CD14-positive monocyte (primary cell): ENCODE measurements around the gene UFSP2. TPM values are rescaled to one million over a fixed set of nuclear protein-coding genes. Genes with fewer than 3 reads are reported as not detected.

Experiments used
- DNase-seq, 3 donors: peaks; one replicate each; pipeline ENCODE4 v3.0.0-alpha.2; 2011 to 2022
- H2AFZ ChIP-seq: 2 replicates; pipeline ENCODE4 v1.6.0; 2012; ENCODE audit warnings: mild to moderate bottlenecking, low read depth, low read length, inconsistent platforms; ENCODE audit not compliant: insufficient read depth, poor library complexity, severe bottlenecking
- H3K27ac ChIP-seq, 2 donors: 1 replicate in 1 of 2; 2 replicates in 1 of 2; pipeline ENCODE4 v1.5.1; 2012 to 2013; ENCODE audit warnings: low read length in 2 of 2, control low read depth in 1 of 2, inconsistent platforms in 1 of 2, low read depth in 1 of 2, mild to moderate bottlenecking in 1 of 2
- H3K27me3 ChIP-seq, 2 donors: one replicate each; pipeline versions ENCODE4 v1.6.0 to v1.6.1; 2011 to 2013; ENCODE audit warnings: low read length in 2 of 2; ENCODE audit not compliant: control insufficient read depth in 2 of 2, insufficient read depth in 2 of 2
- H3K36me3 ChIP-seq, 2 donors: replicated peaks in 1 of 2; 1 replicate in 1 of 2; 2 replicates in 1 of 2; pipeline versions ENCODE4 v1.5.1 to v1.6.1; 2012 to 2013; ENCODE audit warnings: low read length in 2 of 2, control low read depth in 1 of 2, inconsistent platforms in 1 of 2, mild to moderate bottlenecking in 1 of 2; ENCODE audit not compliant: insufficient read depth in 2 of 2, control insufficient read depth in 1 of 2
- H3K4me1 ChIP-seq, 2 donors: 1 replicate in 1 of 2; 2 replicates in 1 of 2; pipeline versions ENCODE4 v1.5.1 to v1.6.1; 2012 to 2013; ENCODE audit warnings: low read length in 2 of 2, control low read depth in 1 of 2, inconsistent platforms in 1 of 2, mild to moderate bottlenecking in 1 of 2, moderate library complexity in 1 of 2; ENCODE audit not compliant: insufficient read depth in 2 of 2, control insufficient read depth in 1 of 2
- H3K4me2 ChIP-seq: replicated peaks from 2 replicates; pipeline ENCODE3; 2012; ENCODE audit warnings: low read length, moderate library complexity, mild to moderate bottlenecking; ENCODE audit not compliant: poor library complexity, severe bottlenecking; ENCODE audit errors: extremely low read depth
- H3K4me3 ChIP-seq, 3 experiments: fragments of 200-600 bp in 1 of 3; sonication (generic) in 1 of 3; replicated peaks in 1 of 3; 1 replicate in 2 of 3; 2 replicates in 1 of 3; pipeline ENCODE4 v1.5.1; 2011 to 2013; ENCODE audit warnings: low read length in 3 of 3, mild to moderate bottlenecking in 3 of 3, control low read depth in 2 of 3, low read depth in 2 of 3, inconsistent platforms in 1 of 3, moderate library complexity in 1 of 3
- H3K79me2 ChIP-seq: 2 replicates; pipeline ENCODE4 v1.6.0; 2012; ENCODE audit warnings: mild to moderate bottlenecking, control low read depth, inconsistent platforms, low read length, moderate library complexity; ENCODE audit not compliant: insufficient read depth
- H3K9ac ChIP-seq: 2 replicates; pipeline ENCODE4 v1.6.0; 2017; ENCODE audit warnings: low read length, mild to moderate bottlenecking; ENCODE audit not compliant: insufficient read depth, poor library complexity, severe bottlenecking
- H3K9me3 ChIP-seq, 2 donors: replicated peaks in 1 of 2; 1 replicate in 1 of 2; 2 replicates in 1 of 2; pipeline versions ENCODE4 v1.5.1 to v1.6.1; 2012 to 2013; ENCODE audit warnings: low read length in 2 of 2, control low read depth in 1 of 2; ENCODE audit not compliant: control insufficient read depth in 1 of 2, insufficient read depth in 1 of 2
- H4K20me1 ChIP-seq: 2 replicates; pipeline ENCODE4 v1.6.0; 2012; ENCODE audit warnings: mild to moderate bottlenecking, low read length, control low read depth, moderate library complexity; ENCODE audit not compliant: insufficient read depth
- H3K27ac Mint-ChIP-seq, 7 donors: one replicate each; pipeline ENCODE4 v1.8.0; 2020; ENCODE audit warnings: mild to moderate bottlenecking in 7 of 7, mixed read lengths in 7 of 7, moderate library complexity in 6 of 7, inconsistent platforms in 2 of 7
- H3K27me3 Mint-ChIP-seq, 3 donors: one replicate each; pipeline ENCODE4 v1.8.0; 2021 to 2022; ENCODE audit warnings: low read depth in 3 of 3, mild to moderate bottlenecking in 3 of 3, mixed read lengths in 3 of 3, moderate library complexity in 3 of 3, inconsistent platforms in 1 of 3
- H3K36me3 Mint-ChIP-seq, 2 donors: one replicate each; pipeline ENCODE4 v1.8.0; 2020; ENCODE audit warnings: mixed read lengths in 2 of 2, inconsistent platforms in 1 of 2, mild to moderate bottlenecking in 1 of 2
- H3K4me1 Mint-ChIP-seq: one replicate; pipeline ENCODE4 v1.8.0; 2020; ENCODE audit warnings: mild to moderate bottlenecking, mixed read lengths
- H3K4me3 Mint-ChIP-seq, 2 donors: one replicate each; pipeline ENCODE4 v1.8.0; 2020; ENCODE audit warnings: mild to moderate bottlenecking in 2 of 2, mixed read lengths in 2 of 2, moderate library complexity in 1 of 2
- H3K9me3 Mint-ChIP-seq, 7 donors: one replicate each; pipeline ENCODE4 v1.8.0; 2020 to 2022; ENCODE audit warnings: mixed read lengths in 7 of 7, mild to moderate bottlenecking in 6 of 7, moderate library complexity in 6 of 7, inconsistent platforms in 2 of 7
- WGBS: methylation state at CpG from one replicate; pipeline ENCODE4 v1.1.5; 2013; ENCODE audit warnings: missing lambda C conversion rate; ENCODE audit not compliant: insufficient coverage; 5-methylcytosine and 5-hydroxymethylcytosine counted together
- intact Hi-C, 2 donors: fragments of 100-400 bp; cut with micrococcal nuclease; formaldehyde crosslinking; loops; one replicate each; pipeline versions ENCODE4 v1.15.0 to v1.15.1; 2023
- polyA plus RNA-seq, 3 donors: library from polyadenylated mRNA; depleted of rRNA in 1 of 3; unstranded in 2 of 3; stranded (reverse) in 1 of 3; fragments of 300-500 nt in 2 of 3; fragments of >200 nt in 1 of 3; fragmentation: Illumina TruSeq in 2 of 3; gene quantifications; 1 replicate in 2 of 3; 2 replicates in 1 of 3; pipeline ENCODE4 v1.2.3, GENCODE V29; 2012 to 2021
- TF ChIP-seq, protein P1 (sequence below): fragments of 200-600 bp; IDR thresholded peaks from one replicate; pipeline ENCODE4 v1.8.0; 2022; ENCODE audit warnings: antibody characterized with exemption, mild to moderate bottlenecking

The UFSP2 gene
- polyA plus RNA-seq, 3 donors: 6.8 to 23.5 (median 13.8) TPM

DNA sequence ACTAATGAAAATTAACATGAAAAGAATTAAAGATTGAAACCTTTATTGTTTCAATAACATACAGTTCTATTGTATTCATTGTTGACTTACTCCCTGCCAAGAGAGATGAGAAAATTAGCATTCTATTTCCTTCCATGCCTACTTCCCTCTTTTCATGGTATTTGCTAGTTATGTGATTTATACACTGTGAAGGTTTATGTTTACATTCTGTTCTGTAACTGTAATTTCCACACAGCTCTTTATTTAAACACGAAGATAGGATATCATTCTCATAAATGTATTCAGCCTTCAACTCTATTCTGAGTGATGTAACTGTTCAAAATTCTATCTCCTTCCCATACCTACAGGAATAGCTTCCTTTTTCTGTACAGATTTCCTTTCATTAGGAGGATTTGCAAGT lies 39.1 kb upstream of the UFSP2 start:
- H3K36me3 Mint-ChIP-seq: no peaks in the 10 kb centered on the region
- H3K36me3 ChIP-seq: no peaks in the 10 kb centered on the region
- peaks cover 35 to 48% (median 43%) of the 10 kb centered on the region in 3 donors for H3K27me3 Mint-ChIP-seq
- WGBS: no CpG with 5 or more reads among the region's 1 CpG
- H3K27ac ChIP-seq: no peak overlapping the region
- H3K4me3 ChIP-seq: no peak overlapping the region
- no peak overlapping the region for H3K27ac Mint-ChIP-seq
- DNase-seq: no peak
- no peak overlapping the region for H2AFZ ChIP-seq
- peaks cover 0 to 8% (median 5%) of the 10 kb centered on the region in 7 donors for H3K9me3 Mint-ChIP-seq
- H3K79me2 ChIP-seq: no peaks in the 10 kb centered on the region
- H3K27me3 ChIP-seq: peaks cover 28 to 42% of the 10 kb centered on the region in 2 donors
- no peaks in the 10 kb centered on the region for H4K20me1 ChIP-seq
- H3K4me3 Mint-ChIP-seq: no peak overlapping the region
- H3K9me3 ChIP-seq: peaks cover 0 to 4% of the 10 kb centered on the region in 2 donors
- TF ChIP-seq, protein P1, sequence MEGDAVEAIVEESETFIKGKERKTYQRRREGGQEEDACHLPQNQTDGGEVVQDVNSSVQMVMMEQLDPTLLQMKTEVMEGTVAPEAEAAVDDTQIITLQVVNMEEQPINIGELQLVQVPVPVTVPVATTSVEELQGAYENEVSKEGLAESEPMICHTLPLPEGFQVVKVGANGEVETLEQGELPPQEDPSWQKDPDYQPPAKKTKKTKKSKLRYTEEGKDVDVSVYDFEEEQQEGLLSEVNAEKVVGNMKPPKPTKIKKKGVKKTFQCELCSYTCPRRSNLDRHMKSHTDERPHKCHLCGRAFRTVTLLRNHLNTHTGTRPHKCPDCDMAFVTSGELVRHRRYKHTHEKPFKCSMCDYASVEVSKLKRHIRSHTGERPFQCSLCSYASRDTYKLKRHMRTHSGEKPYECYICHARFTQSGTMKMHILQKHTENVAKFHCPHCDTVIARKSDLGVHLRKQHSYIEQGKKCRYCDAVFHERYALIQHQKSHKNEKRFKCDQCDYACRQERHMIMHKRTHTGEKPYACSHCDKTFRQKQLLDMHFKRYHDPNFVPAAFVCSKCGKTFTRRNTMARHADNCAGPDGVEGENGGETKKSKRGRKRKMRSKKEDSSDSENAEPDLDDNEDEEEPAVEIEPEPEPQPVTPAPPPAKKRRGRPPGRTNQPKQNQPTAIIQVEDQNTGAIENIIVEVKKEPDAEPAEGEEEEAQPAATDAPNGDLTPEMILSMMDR: no peak
- no peaks in the 10 kb centered on the region for H3K4me1 ChIP-seq
- intact Hi-C loops: no loop called here
- no peaks in the 10 kb centered on the region for H3K4me1 Mint-ChIP-seq
- no peak overlapping the region for H3K9ac ChIP-seq
- no peak overlapping the region for H3K4me2 ChIP-seq

- Histone ChIP-seq H3K27me3 (peaks cover 25 to 39% of the 10 kb centered on the region in 2 donors), H3K9ac (no peak overlapping the region), H3K79me2 (no peaks in the 10 kb centered on the region), H2AFZ (no peak overlapping the region), H3K9me3 (peaks cover 0 to 4% of the 10 kb centered on the region in 2 donors), H4K20me1 (no peaks in the 10 kb centered on the region), H3K4me3 (no peak overlapping the region), H3K4me1 (no peaks in the 10 kb centered on the region), H3K27ac (no peak overlapping the region), H3K36me3 (no peaks in the 10 kb centered on the region), H3K4me2 (no peak overlapping the region)
- H3K9me3 Mint-ChIP-seq: peaks cover 0 to 8% (median 3%) of the 10 kb centered on the region in 7 donors
- peak overlapping the region in 1 of 2 donors; percentile 13 for H3K4me3 Mint-ChIP-seq
- intact Hi-C loops: no loop called here
- DNase-seq: no peak
- TF ChIP-seq, protein P1: no peak
- WGBS: 63% methylated on average over 4 of the region's 6 CpGs
- peaks cover 32 to 48% (median 37%) of the 10 kb centered on the region in 3 donors for H3K27me3 Mint-ChIP-seq
- no peak overlapping the region for H3K27ac Mint-ChIP-seq
- no peaks in the 10 kb centered on the region for H3K36me3 Mint-ChIP-seq
- H3K4me1 Mint-ChIP-seq: no peaks in the 10 kb centered on the region
These were observed 38.4 kb upstream of the UFSP2 start for GRCh38 chr4:185464183-185464582.
